H1 (cell line): ENCODE data around the gene DTX3.

ENCODE experiments used
- ATF3 ChIP-seq: IDR thresholded peaks from 2 replicates; pipeline ENCODE4 v1.6.1; 2011; ENCODE audit warnings: low read depth, mild to moderate bottlenecking, low read length; ENCODE audit not compliant: insufficient read depth
- CTCF ChIP-seq, 3 experiments: IDR thresholded peaks; 1 replicate in 2 of 3; 2 replicates in 1 of 3; pipeline versions ENCODE4 v1.5.1 to v1.6.1; 2011; ENCODE audit warnings: low read length in 3 of 3, mild to moderate bottlenecking in 3 of 3, inconsistent platforms in 2 of 3, low read depth in 1 of 3, moderate library complexity in 1 of 3; ENCODE audit not compliant: insufficient read depth in 1 of 3; ENCODE audit errors: control extremely low read depth in 1 of 3
- EP300 ChIP-seq, 2 experiments: IDR thresholded peaks; 1 replicate in 1 of 2; 2 replicates in 1 of 2; pipeline ENCODE4 v1.6.1; 2011 to 2012; ENCODE audit warnings: low read depth in 2 of 2, low read length in 2 of 2, mild to moderate bottlenecking in 2 of 2, borderline replicate concordance in 1 of 2, inconsistent platforms in 1 of 2, moderate library complexity in 1 of 2
- GABPA ChIP-seq: IDR thresholded peaks from 2 replicates; pipeline ENCODE4 v1.6.1; 2011; ENCODE audit warnings: mild to moderate bottlenecking, low read length, moderate library complexity, borderline replicate concordance; ENCODE audit not compliant: insufficient read depth
- POLR2AphosphoS5 ChIP-seq: IDR thresholded peaks from 2 replicates; pipeline ENCODE4 v1.6.1; 2011; ENCODE audit warnings: low read depth, low read length
- ZNF274 ChIP-seq: IDR thresholded peaks from 2 replicates; pipeline ENCODE4 v1.7.0; 2012; ENCODE audit warnings: low read length, borderline replicate concordance; ENCODE audit errors: extremely low read depth

- peak in 1 of 3 experiments; percentile 4; a peak in 1 of 4 replicates for TF ChIP-seq CTCF (IDR thresholded peaks at IDR 0.05; ENCODE audit: control extremely low read depth in 1 of 3, insufficient read depth in 1 of 3, low read depth in 1 of 3, low read length in 3 of 3)
- no peak for TF ChIP-seq GABPA
- TF ChIP-seq ZNF274: no peak
- TF ChIP-seq EP300 (IDR thresholded peaks at IDR 0.05; ENCODE audit: borderline replicate concordance in 1 of 2, low read depth in 2 of 2, low read length in 2 of 2): no peak
- TF ChIP-seq POLR2AphosphoS5: no peak
- TF ChIP-seq ATF3: no peak
Observed at GRCh38 chr12:57637364-57637763, 32.7 kb downstream of the DTX3 start.
